ENCODE data around the gene NAPA. TPM values are rescaled to one million over a fixed set of nuclear protein-coding genes. Genes with fewer than 3 reads are reported as not detected.

The NAPA gene
- total RNA-seq, 1 experiment from 2014 or later = 80.4 TPM

DNA sequence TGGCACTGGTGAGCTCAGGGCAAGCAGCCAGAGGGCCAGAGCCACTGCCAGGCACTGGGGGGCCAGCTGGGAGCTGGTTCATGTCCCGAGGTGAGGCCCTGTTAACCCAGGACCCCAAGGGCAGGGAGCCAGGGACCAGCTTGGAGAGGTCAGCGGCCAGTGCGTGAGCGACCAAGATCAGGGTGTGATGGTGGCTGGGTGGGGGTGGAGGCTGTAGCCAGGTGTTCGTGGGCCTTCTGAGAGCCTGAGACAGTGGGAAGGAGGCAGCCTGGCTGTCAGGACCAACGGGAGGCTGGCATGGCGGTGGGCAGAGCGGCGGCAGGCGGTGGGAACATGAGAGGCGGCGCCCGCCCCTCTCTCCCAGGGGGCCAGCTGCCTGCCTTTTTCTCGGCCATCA is 22.7 kb downstream of the NAPA start:
- H2AFZ ChIP-seq = no peak overlapping the region
- no peak for TF ChIP-seq EZH2 (IDR thresholded peaks at IDR 0.05; ENCODE audit: low read depth)
- TF ChIP-seq, protein P1, sequence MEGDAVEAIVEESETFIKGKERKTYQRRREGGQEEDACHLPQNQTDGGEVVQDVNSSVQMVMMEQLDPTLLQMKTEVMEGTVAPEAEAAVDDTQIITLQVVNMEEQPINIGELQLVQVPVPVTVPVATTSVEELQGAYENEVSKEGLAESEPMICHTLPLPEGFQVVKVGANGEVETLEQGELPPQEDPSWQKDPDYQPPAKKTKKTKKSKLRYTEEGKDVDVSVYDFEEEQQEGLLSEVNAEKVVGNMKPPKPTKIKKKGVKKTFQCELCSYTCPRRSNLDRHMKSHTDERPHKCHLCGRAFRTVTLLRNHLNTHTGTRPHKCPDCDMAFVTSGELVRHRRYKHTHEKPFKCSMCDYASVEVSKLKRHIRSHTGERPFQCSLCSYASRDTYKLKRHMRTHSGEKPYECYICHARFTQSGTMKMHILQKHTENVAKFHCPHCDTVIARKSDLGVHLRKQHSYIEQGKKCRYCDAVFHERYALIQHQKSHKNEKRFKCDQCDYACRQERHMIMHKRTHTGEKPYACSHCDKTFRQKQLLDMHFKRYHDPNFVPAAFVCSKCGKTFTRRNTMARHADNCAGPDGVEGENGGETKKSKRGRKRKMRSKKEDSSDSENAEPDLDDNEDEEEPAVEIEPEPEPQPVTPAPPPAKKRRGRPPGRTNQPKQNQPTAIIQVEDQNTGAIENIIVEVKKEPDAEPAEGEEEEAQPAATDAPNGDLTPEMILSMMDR (conservative IDR thresholded peaks at IDR 0.05) = no peak
- H4K20me1 ChIP-seq (ENCODE audit: insufficient read depth) = no peaks in the 10 kb centered on the region
- ChIA-PET CTCF (no interaction called here), POLR2A (ENCODE audit: unreplicated experiment) (no interaction called here)
- no peaks in the 10 kb centered on the region for H3K79me2 ChIP-seq (ENCODE audit: low read depth)
- H3K27ac ChIP-seq = no peak overlapping the region
- peaks cover 5% of the 10 kb centered on the region; the same call in 1 of the 2 replicates for H3F3A ChIP-seq (ENCODE audit: insufficient read depth, low read depth)
- no peak overlapping the region for H3K4me3 ChIP-seq
- H3K9me3 ChIP-seq (ENCODE audit: insufficient read depth, low read depth) = no peaks in the 10 kb centered on the region
- H3K27me3 ChIP-seq (ENCODE audit: insufficient read depth, low read depth) = no peaks in the 10 kb centered on the region
- H3K4me1 ChIP-seq (replicated peaks; ENCODE audit: insufficient read depth) = no peaks in the 10 kb centered on the region
- no peaks in the 10 kb centered on the region for H3K9me2 ChIP-seq (ENCODE audit: insufficient read depth)
- H3K36me3 ChIP-seq (ENCODE audit: low read depth) = no peaks in the 10 kb centered on the region
- H3K4me2 ChIP-seq = no peak overlapping the region
- DNase-seq = no peak
- no TSS peak for BruUV-seq (replicated peaks)
- intact Hi-C loops (cut with micrococcal nuclease; ENCODE audit: unreplicated experiment) = no loop called here

- Histone ChIP-seq H2AFZ (no peak overlapping the region), H3K4me2 (no peak overlapping the region), H3K9me3 (ENCODE audit: insufficient read depth, low read depth) (no peaks in the 10 kb centered on the region), H3K27ac (no peak overlapping the region), H3K9me2 (ENCODE audit: insufficient read depth) (no peaks in the 10 kb centered on the region), H3K36me3 (ENCODE audit: low read depth) (no peaks in the 10 kb centered on the region), H3K4me3 (no peak overlapping the region), H4K20me1 (ENCODE audit: insufficient read depth) (no peaks in the 10 kb centered on the region), H3K4me1 (replicated peaks; ENCODE audit: insufficient read depth) (no peaks in the 10 kb centered on the region), H3K27me3 (ENCODE audit: insufficient read depth, low read depth) (no peaks in the 10 kb centered on the region), H3K79me2 (ENCODE audit: low read depth) (no peaks in the 10 kb centered on the region), H3F3A (ENCODE audit: insufficient read depth, low read depth) (peaks cover 5% of the 10 kb centered on the region; the same call in 1 of the 2 replicates)
- no TSS peak for BruUV-seq (replicated peaks)
- TF ChIP-seq, protein P1 (conservative IDR thresholded peaks at IDR 0.05) = no peak
- no peak for TF ChIP-seq EZH2 (IDR thresholded peaks at IDR 0.05; ENCODE audit: low read depth)
- CTCF ChIA-PET = no interaction called here
- no peak for DNase-seq
- intact Hi-C loops (cut with micrococcal nuclease; ENCODE audit: unreplicated experiment) = no loop called here
- POLR2A ChIA-PET (ENCODE audit: unreplicated experiment) = no interaction called here
Measured at GRCh38 chr19:47491358-47492136, 23.3 kb downstream of the NAPA start.

DNA sequence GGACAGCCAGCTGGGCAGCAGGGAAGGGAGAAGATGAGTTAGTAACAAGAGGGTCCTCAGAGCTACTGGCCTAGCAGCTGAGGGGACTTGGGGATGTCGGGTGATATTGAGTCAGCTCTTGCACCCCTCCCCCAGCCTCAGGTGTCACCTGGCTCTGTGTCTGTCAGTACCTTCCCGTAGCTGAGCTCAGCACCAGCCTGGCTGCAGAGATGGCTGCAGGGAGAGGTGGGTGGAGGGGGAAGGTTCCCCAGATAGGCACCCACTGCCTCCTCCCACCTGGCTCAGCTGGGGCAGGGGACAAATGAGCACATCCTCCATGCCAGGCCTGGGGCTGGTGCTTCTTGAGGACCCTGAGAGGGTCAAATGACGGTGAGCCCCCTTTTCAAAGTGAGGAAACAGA is 24.0 kb downstream of the NAPA start:
- ChIA-PET CTCF (no interaction called here), POLR2A (ENCODE audit: unreplicated experiment) (interaction anchor here (0.6 kb wide), 1 partner anchor 272 kb away, joined by 6 read pairs; no protein-coding TSS in a partner anchor)
- H3K4me3 ChIP-seq = no peak overlapping the region
- H3F3A ChIP-seq (ENCODE audit: insufficient read depth, low read depth) = peaks cover 6% of the 10 kb centered on the region; the same call in 1 of the 2 replicates
- H3K4me1 ChIP-seq (replicated peaks; ENCODE audit: insufficient read depth) = no peaks in the 10 kb centered on the region
- TF ChIP-seq, protein P1 (conservative IDR thresholded peaks at IDR 0.05) = no peak
- TF ChIP-seq EZH2 (IDR thresholded peaks at IDR 0.05; ENCODE audit: low read depth) = no peak
- H2AFZ ChIP-seq = no peak overlapping the region
- H3K79me2 ChIP-seq (ENCODE audit: low read depth) = no peaks in the 10 kb centered on the region
- H3K27me3 ChIP-seq (ENCODE audit: insufficient read depth, low read depth) = no peaks in the 10 kb centered on the region
- BruUV-seq (replicated peaks) = no TSS peak
- H3K27ac ChIP-seq = no peak overlapping the region
- H3K36me3 ChIP-seq (ENCODE audit: low read depth) = no peaks in the 10 kb centered on the region
- intact Hi-C loops (cut with micrococcal nuclease; ENCODE audit: unreplicated experiment) = no loop called here
- no peaks in the 10 kb centered on the region for H4K20me1 ChIP-seq (ENCODE audit: insufficient read depth)
- H3K9me2 ChIP-seq (ENCODE audit: insufficient read depth) = no peaks in the 10 kb centered on the region
- no peak for DNase-seq
- no peaks in the 10 kb centered on the region for H3K9me3 ChIP-seq (ENCODE audit: insufficient read depth, low read depth)
- H3K4me2 ChIP-seq = no peak overlapping the region

Data from PC-9 (cell line).